GM12864 (cell line): ENCODE measurements around the gene FOLH1.
"Not testable (repeated sequence)": the region's sequence is repeated elsewhere in the genome, so short reads cannot be mapped to it uniquely, and the experiment has no call there.

ENCODE experiments used
- DNase-seq: peaks from one replicate; pipeline ENCODE4 v3.0.0-alpha.2; 2011; ENCODE audit warnings: low read depth
- H3K4me3 ChIP-seq: 2 replicates; pipeline ENCODE4 v1.5.1; 2011; ENCODE audit warnings: mild to moderate bottlenecking, low read depth, low read length, control low read depth
- CTCF ChIP-seq: IDR thresholded peaks from 2 replicates; pipeline ENCODE4 v1.5.1; 2011; ENCODE audit warnings: low read depth, mild to moderate bottlenecking, moderate library complexity, low read length, control low read depth, inconsistent platforms; ENCODE audit errors: missing control alignments

Gene FOLH1

GRCh38 chr11:49213026-49213560 lies 4.7 kb upstream of the FOLH1 start:
- H3K4me3 ChIP-seq = no peak overlapping the region
- no peak for TF ChIP-seq CTCF
- DNase-seq = no peak

GRCh38 chr11:49206999-49207398 lies 1.4 kb downstream of the FOLH1 start:
- not testable (repeated sequence) for DNase-seq, H3K4me3 ChIP-seq

GRCh38 chr11:49202287-49202976 lies 6.0 kb downstream of the FOLH1 start:
- TF ChIP-seq CTCF = no peak
- DNase-seq = no peak
- no peak overlapping the region for H3K4me3 ChIP-seq

- H3K4me3 ChIP-seq, DNase-seq: not testable (repeated sequence)
Observed at GRCh38 chr11:49196775-49197174, 11.6 kb downstream of the FOLH1 start.

GRCh38 chr11:49196002-49196401 lies 12.4 kb downstream of the FOLH1 start:
- DNase-seq, H3K4me3 ChIP-seq: not testable (repeated sequence)

- not testable (repeated sequence) for DNase-seq, H3K4me3 ChIP-seq
Observed at GRCh38 chr11:49190287-49190686, 18.1 kb downstream of the FOLH1 start.

GRCh38 chr11:49186225-49186624 lies 22.2 kb downstream of the FOLH1 start:
- not testable (repeated sequence) for H3K4me3 ChIP-seq, DNase-seq

GRCh38 chr11:49185597-49185996 lies 22.8 kb downstream of the FOLH1 start:
- DNase-seq, H3K4me3 ChIP-seq: not testable (repeated sequence)

GRCh38 chr11:49184756-49185155 lies 23.6 kb downstream of the FOLH1 start:
- DNase-seq, H3K4me3 ChIP-seq: not testable (repeated sequence)

GRCh38 chr11:49177936-49178335 lies 30.5 kb downstream of the FOLH1 start:
- not testable (repeated sequence) for DNase-seq, H3K4me3 ChIP-seq

- DNase-seq, H3K4me3 ChIP-seq: not testable (repeated sequence)
Observed at GRCh38 chr11:49175378-49175777, 33.0 kb downstream of the FOLH1 start.

GRCh38 chr11:49174691-49175366 lies 33.6 kb downstream of the FOLH1 start:
- not testable (repeated sequence) for H3K4me3 ChIP-seq

GRCh38 chr11:49171613-49172012 lies 36.8 kb downstream of the FOLH1 start:
- DNase-seq = not testable (repeated sequence)

More at GRCh38 chr11:49174691-49175366, 33.6 kb downstream of the FOLH1 start:
- DNase-seq = not testable (repeated sequence)

GRCh38 chr11:49169579-49169978 lies 38.8 kb downstream of the FOLH1 start:
- not testable (repeated sequence) for DNase-seq, H3K4me3 ChIP-seq

More at GRCh38 chr11:49171613-49172012, 36.8 kb downstream of the FOLH1 start:
- H3K4me3 ChIP-seq = not testable (repeated sequence)

- DNase-seq, H3K4me3 ChIP-seq: not testable (repeated sequence)
Observed at GRCh38 chr11:49168992-49169391, 39.4 kb downstream of the FOLH1 start.
